ENCODE results near the gene MYNN.

The MYNN gene

DNA sequence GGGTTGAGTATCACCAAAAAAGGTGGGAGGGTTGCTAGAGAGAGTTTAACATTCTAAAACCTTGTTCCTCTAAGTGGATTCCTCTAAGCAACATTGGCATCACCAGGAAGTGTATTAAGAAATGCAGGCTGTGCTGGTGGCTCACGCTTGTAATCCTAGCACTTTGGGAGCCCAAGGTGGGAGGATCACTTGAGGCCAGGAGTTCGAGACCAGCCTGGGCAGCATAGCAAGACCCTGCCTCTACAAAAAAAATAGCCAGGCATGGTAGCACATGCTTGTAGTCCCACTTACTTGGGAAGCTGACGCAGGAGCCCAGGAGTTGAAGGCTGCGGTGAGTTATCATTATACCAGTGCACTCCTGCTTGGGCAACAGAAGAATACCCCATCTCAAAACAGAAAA, 4.6 kb downstream of the MYNN start:
- no peak for DNase-seq (ENCODE audit: low spot score)

DNA sequence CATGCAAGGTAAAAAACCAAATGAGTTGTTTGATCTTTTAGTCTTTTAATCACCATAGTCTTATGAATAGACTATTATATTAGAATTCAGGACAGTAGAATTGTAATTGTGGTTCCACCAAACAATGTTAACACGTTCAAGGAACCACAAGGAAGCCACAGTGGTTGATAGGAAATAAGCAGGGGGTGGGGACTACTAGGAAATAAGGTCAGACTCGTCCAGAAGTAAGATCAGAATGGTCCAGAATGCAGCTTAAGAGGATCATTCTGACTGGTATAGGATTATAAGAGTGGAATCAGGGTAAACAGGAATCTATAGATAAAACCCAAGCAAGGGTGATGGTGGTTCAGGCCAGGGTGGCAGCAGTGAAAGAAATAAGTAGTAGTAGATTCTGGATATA, 7.5 kb downstream of the MYNN start:
- DNase-seq (ENCODE audit: low spot score) = no peak

DNA sequence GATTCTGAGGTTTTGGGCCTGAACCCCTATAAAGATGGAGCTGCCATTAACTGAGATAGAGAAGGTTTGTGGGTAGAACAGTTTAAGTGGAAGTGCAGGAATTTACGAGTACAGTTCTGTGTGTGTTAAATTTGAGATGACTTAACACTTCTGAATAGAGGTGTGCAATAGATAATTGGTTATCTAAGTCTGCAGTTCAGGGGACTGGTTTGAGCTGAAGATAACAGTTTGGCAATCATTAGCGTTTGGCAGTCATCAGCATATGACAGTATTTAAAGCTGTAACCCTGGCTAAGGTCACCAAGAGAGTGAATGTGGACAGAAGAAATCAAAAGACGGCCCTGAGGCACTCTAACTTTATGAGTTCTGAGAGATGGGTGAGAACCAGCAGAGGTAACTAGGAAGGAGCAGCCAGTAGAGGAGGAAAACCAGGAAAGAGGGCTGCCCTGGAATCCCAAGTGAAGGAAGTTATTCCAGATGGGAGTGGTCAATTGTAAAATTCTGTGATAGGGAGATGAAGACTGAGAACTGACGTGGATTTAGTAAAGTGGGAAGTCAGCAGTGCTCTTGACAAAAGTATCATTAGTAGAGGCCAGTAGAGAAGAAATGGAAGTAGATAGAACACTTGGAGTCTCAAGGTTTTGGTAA, 8.1 kb downstream of the MYNN start:
- no peak for DNase-seq (ENCODE audit: low spot score)

DNA sequence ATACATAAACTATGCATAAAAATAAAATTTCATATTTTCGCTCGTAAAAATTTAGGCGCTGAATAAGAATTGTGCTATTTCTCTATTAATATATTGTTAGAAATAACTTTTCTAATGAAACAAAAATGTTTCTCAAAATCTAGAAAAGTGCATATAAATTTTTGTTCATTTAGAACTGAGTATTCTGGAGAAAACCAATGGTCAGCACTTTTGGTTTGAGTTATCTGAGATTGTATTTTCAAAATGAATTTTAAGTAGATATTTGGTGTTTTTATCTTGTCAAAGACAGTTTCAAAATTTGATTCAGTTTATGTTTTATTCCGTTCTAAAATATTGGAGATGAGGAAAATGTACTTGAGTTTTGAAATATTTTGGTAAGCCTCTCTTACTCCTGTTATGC, 13.9 kb downstream of the MYNN start:
- DNase-seq (ENCODE audit: low spot score) = no peak

DNA sequence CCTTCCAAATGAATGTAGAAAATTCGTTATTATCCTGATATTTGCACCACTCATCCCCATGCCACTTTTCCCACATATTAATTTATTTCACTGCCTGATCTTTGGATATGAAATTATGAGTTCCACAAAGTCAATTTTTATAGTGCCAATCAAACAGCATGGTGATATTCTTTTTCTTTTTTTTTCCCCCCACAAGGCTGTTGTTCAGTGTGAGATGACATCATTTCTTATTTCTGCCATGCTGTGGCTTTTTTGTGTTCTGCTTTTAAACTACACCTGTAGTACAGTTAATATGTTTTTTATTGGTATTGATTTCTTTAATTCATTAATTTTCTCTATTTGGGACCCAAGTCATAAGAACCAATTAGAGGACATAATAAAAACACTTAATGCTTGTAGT, 14.6 kb downstream of the MYNN start:
- no peak for DNase-seq (ENCODE audit: low spot score)

DNA sequence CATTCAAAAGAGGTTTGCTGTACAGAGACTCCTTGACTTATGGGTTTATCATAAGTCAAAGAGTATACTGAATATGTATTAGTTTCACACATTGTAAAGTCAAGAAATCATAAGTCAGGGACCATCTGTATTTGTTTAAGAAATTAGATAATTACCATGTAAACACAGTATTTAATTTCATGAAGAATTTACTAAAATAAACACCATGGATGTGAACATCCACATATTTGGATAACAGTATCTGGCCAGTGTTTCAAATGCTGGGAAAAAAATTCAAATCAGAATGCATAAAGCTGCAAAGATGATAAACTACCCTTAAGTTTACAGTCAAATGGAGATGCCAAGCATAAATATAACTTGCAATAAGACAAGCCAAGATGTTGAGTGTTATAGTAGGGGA, 17.0 kb downstream of the MYNN start:
- no peak for DNase-seq (ENCODE audit: low spot score)

DNA sequence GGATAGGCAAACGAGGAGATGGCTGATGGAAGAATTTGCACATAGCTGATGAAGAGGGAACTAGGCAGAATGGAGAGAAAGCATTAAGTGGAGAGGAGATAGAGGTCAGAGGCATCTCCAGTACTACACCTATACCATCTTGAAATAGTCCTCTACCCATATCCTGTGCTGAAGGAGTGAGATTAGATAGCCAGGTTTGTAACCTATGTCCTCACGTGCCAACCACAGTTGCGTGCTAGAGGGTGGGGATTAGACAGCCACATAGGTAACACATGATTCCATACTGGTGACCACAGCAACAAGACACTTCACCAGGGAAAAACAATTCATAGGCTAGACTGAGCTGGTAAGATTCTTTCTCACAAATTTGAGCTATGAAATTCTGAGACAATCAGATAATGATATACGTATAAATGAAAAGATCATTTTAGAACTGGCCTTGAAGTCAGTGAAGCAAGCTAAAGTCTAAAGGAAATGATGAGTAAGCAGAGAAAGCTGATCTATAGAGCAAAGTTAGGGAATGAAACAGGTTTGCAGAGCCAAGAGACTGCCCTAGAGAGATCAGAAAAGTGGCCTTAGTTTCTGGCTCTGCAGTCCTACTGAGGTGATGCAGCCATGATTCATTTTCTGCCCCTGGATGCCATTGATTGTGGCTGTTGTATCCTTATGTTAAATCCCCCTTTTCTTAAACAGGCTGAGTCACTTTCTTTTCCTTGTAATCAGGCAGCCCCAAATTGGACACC, 17.7 kb downstream of the MYNN start:
- no peak for DNase-seq (ENCODE audit: low spot score)

DNA sequence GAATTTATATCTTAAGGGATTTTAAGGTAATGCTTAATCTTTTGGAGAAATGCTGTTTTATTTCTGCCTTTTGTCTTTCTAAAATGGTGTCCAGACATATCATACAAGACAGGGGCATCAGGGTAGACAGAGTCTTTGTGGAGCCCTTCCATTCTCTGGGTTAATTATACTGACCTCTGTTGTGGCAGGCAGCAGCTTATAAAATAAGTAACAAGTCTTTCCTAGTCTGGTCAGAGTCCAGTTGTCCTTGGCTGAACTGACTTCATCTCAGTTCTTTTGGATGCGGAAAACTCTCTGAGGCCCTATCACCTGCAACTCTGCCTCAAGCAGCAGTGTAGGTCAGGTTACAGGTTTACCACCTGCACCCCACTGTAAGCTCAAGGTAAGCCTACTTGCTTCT, 19.2 kb downstream of the MYNN start:
- no peak for DNase-seq (ENCODE audit: low spot score)

DNA sequence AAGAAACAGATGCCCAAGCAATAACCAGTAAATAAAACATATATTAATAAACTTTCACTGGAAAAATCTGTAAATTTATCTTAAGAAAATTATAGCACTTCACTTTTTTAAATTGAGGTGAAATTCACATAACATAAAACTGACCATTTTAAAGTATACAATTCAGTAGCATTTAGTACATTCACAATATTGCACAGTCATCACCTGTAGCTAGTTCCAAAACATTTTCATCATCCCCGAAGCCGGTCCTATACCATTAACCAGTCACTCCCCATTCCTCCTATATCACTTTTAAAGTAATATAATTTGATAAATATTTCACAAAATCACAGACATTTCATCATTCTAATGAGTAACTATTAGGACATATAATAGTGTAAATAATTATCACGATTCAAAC, 31.5 kb downstream of the MYNN start:
- no peak for DNase-seq (ENCODE audit: low spot score)

DNA sequence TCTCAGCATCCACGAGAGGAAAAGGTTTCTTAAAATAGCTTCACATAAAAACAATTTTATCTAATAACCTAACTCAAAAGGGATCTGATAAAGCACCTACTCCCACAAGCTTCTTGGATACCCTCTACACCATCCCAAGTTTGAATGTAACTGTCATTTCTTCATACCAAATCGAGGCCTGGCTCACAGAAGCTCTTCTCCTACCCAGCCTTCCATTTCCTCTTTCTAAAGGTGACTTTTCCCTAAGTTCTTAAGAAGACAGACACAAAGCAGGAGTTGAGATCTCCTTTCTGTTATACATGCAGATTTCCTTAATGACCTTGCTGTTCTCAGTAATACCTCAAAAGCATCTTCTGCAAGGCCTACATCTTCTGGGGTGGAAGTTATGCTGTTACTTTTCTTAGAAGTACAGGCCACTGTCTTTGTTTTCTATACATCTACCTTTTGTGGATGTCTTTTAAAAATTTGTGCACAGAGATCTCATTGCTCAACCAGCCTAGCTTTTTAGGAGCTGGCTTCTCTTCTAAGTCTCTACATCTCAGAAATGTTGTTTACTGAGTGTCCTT, 36.1 kb downstream of the MYNN start:
- no peak for DNase-seq (ENCODE audit: low spot score)

DNA sequence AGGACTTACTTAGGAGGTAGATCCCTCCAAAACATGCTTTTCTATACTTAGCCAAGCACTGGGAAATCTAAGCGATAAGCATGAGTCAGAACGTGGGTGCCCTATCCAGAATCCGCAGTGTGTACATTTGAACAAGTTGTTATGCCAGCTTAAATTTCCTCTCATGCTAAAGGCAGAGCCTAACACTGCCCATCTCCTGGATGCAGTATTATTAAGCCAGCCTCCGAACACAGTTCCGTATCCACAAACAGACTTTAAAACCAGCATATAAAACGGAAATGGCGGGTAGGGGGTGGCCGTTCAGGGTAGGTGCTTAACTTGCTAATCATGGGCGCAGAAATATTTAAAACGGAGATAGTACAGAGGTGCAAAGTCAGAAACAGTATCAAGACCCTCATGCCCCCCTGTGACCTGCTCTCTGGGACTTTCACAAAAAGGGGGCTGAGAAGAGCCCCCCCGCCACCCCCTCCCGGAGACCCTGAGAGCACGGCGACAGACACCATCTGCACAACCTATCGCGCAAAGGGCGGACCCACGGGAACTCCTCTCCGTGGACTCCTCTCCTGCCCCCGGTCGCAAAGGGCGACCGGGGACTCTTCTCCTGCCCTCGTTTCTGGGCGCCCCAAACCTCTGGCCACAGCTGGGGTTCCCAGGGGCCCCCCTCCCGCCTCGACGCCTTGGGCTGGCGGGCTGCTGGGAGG, 38.6 kb downstream of the MYNN start:
- DNase-seq (ENCODE audit: low spot score) = peak; percentile 82

DNA sequence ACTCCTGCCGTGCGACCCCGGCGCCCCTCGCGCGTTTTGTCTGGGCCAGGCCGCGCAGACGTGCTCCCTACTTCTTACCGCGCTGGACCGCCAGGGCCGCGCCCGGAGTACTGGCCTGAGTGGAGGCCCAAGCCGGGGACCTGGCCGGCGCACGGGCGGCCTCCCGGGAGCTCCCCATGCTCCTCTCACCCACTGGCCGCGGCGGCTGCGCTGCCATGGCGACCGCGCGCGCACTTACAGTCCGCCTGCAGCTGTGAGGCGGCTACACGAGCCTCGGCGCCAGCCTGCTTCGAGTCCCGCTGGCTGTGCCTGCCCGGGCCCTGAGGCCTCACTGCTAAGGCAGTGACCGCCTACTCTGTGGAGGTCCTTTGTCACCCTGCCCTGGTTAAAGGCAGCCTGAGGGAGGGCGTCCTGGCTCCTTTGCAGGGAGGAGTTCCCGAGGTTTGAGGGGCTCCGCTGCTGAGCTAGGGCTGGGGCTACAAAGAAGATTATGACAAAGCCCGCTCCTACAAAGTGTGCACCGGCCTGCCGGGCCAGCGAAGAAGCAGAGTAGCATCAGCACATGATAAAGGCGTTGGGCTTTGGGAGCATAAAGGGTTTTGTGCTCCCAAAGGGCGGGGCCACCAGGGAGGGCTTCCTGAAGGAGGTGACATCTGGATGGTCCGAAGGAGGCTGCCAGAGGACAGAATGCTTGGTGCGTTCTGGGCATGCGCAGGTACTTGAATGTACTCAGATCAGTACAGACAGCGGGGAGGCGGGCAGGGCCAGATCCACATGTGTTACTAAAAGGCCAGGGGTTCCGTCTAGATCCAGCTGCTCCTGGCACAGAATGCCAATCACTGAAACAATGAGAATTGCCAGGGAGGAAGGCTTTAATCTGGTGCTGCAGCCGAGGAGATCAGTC, 39.4 kb downstream of the MYNN start, which contains the start of the genes LRRC34 and LRRIQ4:
TSS of gene LRRC34 (minus strand) at position 573 of the 904 bp plus-strand sequence. CDS start at position 217, 356 bp downstream.
TSS of gene LRRIQ4 (plus strand) at position 539 of the 904 bp plus-strand sequence. CDS start 9,052 bp downstream, outside the sequence.
- peak; percentile 79 for DNase-seq (ENCODE audit: low spot score)

DNA sequence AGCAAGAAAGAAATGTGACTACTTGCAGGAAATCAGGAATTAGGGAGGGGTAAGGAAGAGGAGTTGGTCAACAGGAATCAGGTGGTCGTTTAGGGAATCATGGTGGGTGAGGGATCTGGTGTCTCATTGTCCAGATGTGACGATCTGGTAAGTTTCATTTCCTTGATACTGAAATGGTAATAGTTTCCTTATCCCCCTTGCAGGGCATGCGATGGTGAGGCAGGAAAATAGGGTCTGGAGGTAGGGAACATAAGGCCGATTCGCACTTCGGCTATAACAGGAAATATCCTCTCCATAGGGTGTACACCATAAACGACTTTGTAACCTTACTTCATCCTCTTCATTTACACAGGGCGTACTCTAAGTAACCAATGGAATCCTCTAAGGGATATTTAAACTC, 40.1 kb downstream of the MYNN start:
- DNase-seq (ENCODE audit: low spot score) = no peak

DNA sequence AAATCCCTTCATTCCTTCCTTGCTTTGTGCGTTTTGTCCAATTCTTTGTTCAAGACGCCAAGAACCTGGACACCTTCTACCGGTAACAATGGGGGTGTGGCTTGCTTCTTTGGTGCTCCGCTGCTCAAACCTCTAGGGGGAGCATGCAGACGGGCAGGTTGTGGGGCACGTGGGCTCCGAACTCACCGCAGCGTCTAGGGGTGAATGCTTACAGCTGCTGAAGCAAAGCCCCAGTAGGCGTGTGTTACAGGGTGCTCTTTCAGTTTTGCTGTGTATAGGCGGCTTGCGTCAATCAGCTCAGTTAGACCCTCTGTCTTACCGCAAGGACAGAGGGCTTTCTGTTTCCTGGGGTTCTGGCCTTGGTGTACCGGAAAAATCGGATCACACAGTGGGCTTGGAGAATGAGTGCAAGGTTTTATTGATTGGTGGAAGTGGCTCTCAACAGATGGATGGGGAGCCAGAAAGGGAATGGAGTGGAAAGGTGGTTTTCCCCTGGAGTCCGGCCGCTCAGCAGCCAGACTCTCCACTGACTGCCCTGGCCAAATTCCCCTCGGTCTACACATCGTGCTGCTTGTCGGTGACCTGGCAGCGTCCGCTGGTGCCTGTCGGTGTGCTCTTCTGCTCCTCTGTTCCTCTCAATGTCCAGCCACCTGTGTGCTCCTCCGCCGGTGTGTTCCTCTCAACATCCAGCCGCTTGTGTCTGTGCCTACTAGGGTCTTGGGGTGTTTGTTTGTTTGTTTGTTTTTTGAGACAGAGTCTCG, 40.7 kb downstream of the MYNN start:
- peak; percentile 43 for DNase-seq (ENCODE audit: low spot score)

DNA sequence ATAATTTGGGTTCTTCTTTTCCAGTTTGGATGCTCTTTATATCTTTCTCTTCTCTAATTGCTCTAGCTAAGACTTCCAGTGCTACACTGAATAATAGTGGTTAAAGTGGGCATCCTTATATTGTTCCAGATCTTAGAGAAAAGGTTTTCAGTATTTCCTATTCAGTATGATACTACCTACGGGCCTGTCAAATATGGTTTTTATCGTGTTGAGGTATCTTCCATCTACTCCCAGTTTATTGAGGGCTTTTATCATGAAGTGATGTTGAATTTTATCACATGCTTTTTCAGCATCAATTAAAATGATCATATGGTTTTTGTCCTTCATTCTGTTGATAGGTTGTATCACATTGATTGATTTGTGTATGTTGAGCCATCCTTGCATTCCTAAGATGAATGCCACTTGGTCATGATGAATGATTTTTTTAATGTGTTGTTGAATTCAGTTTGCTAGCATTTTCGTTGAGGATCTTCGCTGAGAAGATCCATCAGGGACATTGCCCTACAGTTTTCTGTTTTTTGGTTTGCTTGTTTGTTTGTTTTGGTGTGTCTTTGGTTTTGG, 42.5 kb downstream of the MYNN start:
- DNase-seq (ENCODE audit: low spot score) = no peak

DNA sequence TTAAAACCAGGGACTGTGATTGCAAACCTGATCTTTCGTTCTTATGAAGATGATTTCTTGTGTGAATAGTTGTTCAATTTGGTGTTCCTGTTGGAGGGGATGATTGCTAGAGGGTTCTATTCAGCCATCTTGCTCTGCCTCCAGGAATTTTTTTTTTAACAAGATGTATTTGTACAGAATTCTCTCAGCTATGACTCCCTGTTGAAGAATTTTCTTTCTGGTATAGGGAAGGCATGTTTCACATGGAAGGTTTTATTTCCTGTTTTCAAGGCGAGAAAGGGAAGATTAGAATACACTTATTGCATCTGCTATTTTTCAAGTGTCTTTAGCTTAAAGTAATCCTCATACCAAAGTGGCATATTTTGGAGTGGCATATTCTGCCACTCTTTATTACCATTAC, 45.1 kb downstream of the MYNN start:
- DNase-seq (ENCODE audit: low spot score) = no peak

DNA sequence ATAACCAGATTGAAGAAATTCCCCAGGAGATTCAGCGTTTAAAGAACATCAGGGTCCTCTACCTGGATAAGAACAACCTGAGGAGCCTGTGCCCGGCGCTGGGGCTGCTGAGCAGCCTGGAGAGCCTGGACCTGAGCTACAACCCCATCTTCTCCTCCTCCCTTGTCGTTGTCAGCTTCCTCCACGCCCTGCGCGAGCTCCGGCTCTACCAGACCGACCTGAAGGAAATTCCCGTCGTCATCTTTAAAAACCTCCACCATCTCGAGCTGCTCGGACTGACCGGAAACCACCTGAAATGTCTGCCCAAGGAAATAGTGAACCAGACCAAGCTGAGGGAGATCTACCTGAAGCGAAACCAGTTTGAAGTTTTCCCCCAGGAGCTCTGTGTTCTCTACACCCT, 48.9 kb downstream of the MYNN start:
- peak; percentile 13 for DNase-seq (ENCODE audit: low spot score)

DNA sequence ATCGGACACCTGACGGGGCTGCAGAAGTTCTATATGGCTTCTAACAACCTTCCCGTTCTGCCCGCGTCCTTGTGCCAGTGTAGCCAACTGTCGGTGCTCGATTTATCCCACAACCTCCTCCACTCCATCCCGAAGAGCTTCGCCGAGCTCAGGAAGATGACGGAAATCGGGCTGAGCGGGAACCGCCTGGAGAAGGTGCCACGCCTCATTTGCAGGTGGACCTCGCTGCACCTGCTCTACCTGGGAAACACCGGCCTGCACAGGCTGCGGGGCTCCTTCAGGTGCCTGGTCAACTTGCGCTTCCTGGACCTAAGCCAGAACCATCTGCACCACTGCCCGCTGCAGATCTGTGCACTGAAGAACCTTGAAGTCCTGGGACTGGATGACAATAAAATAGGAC, 49.3 kb downstream of the MYNN start:
- peak; percentile 31 for DNase-seq (ENCODE audit: low spot score)

DNA sequence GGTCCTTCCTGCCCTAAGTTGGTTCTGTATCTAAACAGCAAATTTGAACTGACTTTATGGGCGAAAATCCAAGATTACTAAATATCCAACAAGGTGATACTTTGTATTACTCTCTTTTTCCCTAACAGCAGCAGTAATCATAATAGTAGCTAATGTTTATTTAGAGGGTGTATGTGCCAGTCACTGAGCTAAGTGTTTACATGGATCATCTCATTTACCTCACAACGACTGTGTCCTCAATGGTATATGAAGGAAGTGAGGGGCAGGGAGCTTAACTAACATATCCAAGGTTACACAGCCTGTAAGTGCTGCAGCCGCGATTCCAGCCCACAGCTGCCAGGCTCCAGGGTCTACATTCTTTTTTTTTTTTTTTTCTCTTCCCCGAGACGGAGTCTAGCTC, 49.8 kb downstream of the MYNN start:
- DNase-seq (ENCODE audit: low spot score) = no peak

DNA sequence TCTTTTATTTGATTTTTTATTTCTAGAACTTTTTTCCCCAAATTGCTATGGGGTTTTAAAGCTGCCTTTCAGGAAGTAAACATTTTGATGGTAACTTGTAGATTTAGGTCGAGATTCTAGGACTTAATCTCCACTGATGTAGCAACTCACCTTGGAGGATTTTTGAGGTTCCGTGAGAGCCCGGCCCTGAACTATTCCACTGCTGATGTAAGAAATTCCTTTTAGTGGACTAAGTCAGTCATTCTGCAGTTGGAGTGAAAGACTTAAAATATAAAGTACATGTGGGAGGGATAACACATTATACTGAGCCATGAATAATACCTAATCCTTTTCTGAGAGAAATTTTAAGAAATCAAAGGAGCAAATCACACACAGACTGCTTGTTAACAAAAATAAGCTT, 52.1 kb downstream of the MYNN start:
- no peak for DNase-seq (ENCODE audit: low spot score)

DNA sequence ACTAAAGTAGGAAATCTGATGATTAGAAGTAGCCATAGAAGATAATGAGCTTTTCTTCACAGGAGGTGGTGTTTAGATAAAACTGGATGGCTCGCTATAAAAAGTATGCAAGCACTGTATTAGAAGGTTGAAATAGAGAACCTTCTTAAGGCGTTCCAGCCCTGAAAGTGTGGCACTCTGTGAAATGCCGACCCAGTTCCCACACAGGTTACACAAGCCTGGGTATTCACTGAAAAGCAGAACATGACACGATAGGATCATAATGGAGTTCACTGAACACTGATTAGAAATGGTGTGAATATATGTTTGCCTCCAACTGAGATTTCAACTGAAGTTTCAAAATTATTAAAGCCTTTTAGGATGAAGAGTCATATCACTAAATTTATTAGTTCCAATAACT, 54.5 kb downstream of the MYNN start:
- no peak for DNase-seq (ENCODE audit: low spot score)

All from SW480 (cell line).